Heart left ventricle (tissue), 16 donors: ENCODE measurements around the gene TPRG1. TPM values are rescaled to one million over a fixed set of nuclear protein-coding genes. Genes with fewer than 3 reads are reported as not detected.

Source experiments
- ATAC-seq, 4 donors: fragments of 200-7000 bp; cut with Tn5 transposase; one replicate each; pipeline ENCODE4 v1.9.1; 2020 to 2022; ENCODE audit warnings: moderate library complexity in 4 of 4, mild to moderate bottlenecking in 3 of 4, moderate number of reproducible peaks in 1 of 4
- DNase-seq, 5 donors: peaks; one replicate each; pipeline ENCODE4 v3.0.0-alpha.2; 2020
- H3K27ac ChIP-seq, 12 donors: fragments of 200-600 bp; sonication (generic) in 4 of 12; one replicate each; pipeline versions ENCODE4 v1.5.0 to v1.8.0; 2016 to 2022; ENCODE audit warnings: mild to moderate bottlenecking in 2 of 12
- H3K27me3 ChIP-seq, 9 donors: fragments of 200-600 bp; sonication (generic) in 2 of 9; one replicate each; pipeline versions ENCODE4 v1.5.1 to v1.8.0; 2016 to 2022; ENCODE audit warnings: mild to moderate bottlenecking in 3 of 9
- H3K36me3 ChIP-seq, 9 donors: fragments of 200-600 bp; sonication (generic) in 2 of 9; one replicate each; pipeline versions ENCODE4 v1.5.0 to v1.8.0; 2018 to 2022; ENCODE audit warnings: mild to moderate bottlenecking in 2 of 9
- H3K4me1 ChIP-seq, 12 donors: fragments of 200-600 bp; sonication (generic) in 4 of 12; one replicate each; pipeline versions ENCODE4 v1.5.0 to v1.8.0; 2016 to 2022; ENCODE audit warnings: mild to moderate bottlenecking in 3 of 12
- H3K4me3 ChIP-seq, 12 donors: fragments of 200-600 bp; sonication (generic) in 4 of 12; one replicate each; pipeline versions ENCODE4 v1.5.0 to v1.8.0; 2017 to 2022; ENCODE audit warnings: mild to moderate bottlenecking in 9 of 12, moderate library complexity in 4 of 12
- H3K9me3 ChIP-seq, 12 donors: fragments of 200-600 bp; sonication (generic) in 4 of 12; one replicate each; pipeline versions ENCODE4 v1.5.0 to v1.8.0; 2016 to 2022; ENCODE audit warnings: mild to moderate bottlenecking in 1 of 12
- CTCF ChIP-seq, 12 donors: fragments of 200-600 bp; sonication (generic) in 4 of 12; IDR thresholded peaks; one replicate each; pipeline versions ENCODE4 v1.5.0 to v1.8.0; 2018 to 2022; ENCODE audit warnings: antibody characterized with exemption in 12 of 12, mild to moderate bottlenecking in 5 of 12
- POLR2A ChIP-seq, 2 donors: fragments of 450-650 bp; IDR thresholded peaks; one replicate each; pipeline ENCODE4 v1.6.1; 2017; ENCODE audit warnings: antibody characterized with exemption in 2 of 2, mild to moderate bottlenecking in 2 of 2, moderate library complexity in 2 of 2
- WGBS, 4 donors: extraction: QIAGEN DNeasy Blood & Tissue Kit in 2 of 4; methylation state at CpG; one replicate each; pipeline versions ENCODE4 v1.1.5 to v1.1.7; 2013 to 2018; 5-methylcytosine and 5-hydroxymethylcytosine counted together
- intact Hi-C, 10 donors: fragments of 100-400 bp; cut with DNase I; formaldehyde crosslinking; loops; one replicate each; pipeline versions ENCODE4 v1.11.1 to v1.14.2; 2022
- polyA plus RNA-seq, 2 donors: library from polyadenylated mRNA; stranded (reverse); fragments of 200-250 nt; gene quantifications; one replicate each; pipeline ENCODE4 v1.2.3, GENCODE V29; 2013
- total RNA-seq, 9 donors: library from RNA; depleted of rRNA in 2 of 9; stranded (reverse); fragments of >200 nt in 2 of 9; fragmentation: NEBNext Ultra II Directional in 3 of 9; extraction: Animal tissue kit (Norgen Biotek cat#: 25700) in 3 of 9; gene quantifications; one replicate each; pipeline versions ENCODE4 v1.1.0 to v1.2.4, GENCODE V29; 2016 to 2023
- donor health status: ischemic (EF 13 %, LVEDD 7.1; RV severe dilation, severe dysfunction).
- donor health status: healthy with polysubstance abuse.
- donor health status: DM: no; HTN: yes; CAD: no.
- donor health status: DM: no; HTN: no; CAD: no.
- donor health status: ischemic (EF 25% LVEDD 6.9; RV normal size, moderate dysfunction).
- donor health status: ischemic (EF 25% LVEDD 5.7; RV mildly dilated, moderate dysfunction).
- donor health status: healthy.
- donor health status: DM: yes; HTN: yes; CAD: no.
- donor health status: ischemic (EF 35%, LVEDD 5.7; RV mildly dilated, moderate dysfunction).
- donor health status: nonischemic (EF 11% LVEDD 7.7; RV severe dilation, severe dysfunction).
- donor health status: DM: yes; HTN: yes; CAD: no.
- donor health status: PGD.
- donor health status: ischemic (EF 29% LVEDD 5.4; RV normal size, mild dysfunction).
- donor health status: nonischemic (EF 23%, LVEDD 6.1; RV moderate dilation, normal function).

Gene TPRG1
- total and polyA plus RNA-seq, 11 donors, result 0.13 to 9.5 (median 1.2) TPM

DNA sequence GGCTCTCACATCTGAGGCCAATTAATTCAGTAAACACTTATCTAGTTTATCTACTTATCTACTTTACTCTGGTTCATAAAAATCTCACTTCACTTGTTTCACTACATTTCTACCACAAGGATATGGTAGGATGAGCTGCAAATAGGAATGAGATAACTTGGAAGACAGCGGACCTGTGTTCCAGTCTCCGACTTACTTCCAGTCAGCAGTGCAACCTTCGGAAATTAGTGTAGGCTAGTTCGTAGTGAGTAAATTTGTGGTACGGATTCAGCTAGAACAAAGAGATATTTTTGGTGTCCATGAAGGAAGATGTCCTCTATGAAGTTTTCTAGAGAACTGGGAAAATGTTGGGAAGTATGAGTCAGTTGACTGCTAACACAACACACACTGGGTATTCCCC lies 66.3 kb downstream of the TPRG1 start:
- peaks cover 0 to 5% (median 0%) of the 10 kb centered on the region in 12 donors for H3K9me3 ChIP-seq
- H3K4me3 ChIP-seq, result no peak overlapping the region

GRCh38 chr3:189239616-189240015 lies 67.8 kb downstream of the TPRG1 start:
- H3K4me3 ChIP-seq, result no peak overlapping the region
- intact Hi-C loops, result loop anchor here in 1 of 10 donors (10.0 kb wide), 2 partner anchors 285 to 1505 kb away; no protein-coding TSS in a partner anchor
- no peak for ATAC-seq

More for the DNA sequence above, 66.3 kb downstream of the TPRG1 start:
- H3K4me1 ChIP-seq, result peaks cover 0 to 12% (median 0%) of the 10 kb centered on the region in 12 donors
- no peak overlapping the region for H3K27ac ChIP-seq
- no peak for DNase-seq
- WGBS, 4 donors, result 93 to 95% (median 94%) methylated on average over 5 of the region's 5 CpGs
- TF ChIP-seq CTCF (IDR thresholded peaks at IDR 0.05) (no peak), POLR2A (IDR thresholded peaks at IDR 0.05) (no peak)
- ATAC-seq, result no peak
- intact Hi-C loops, result loop anchor here in 1 of 10 donors (10.0 kb wide), 2 partner anchors 283 to 1503 kb away; no protein-coding TSS in a partner anchor
- no peaks in the 10 kb centered on the region for H3K27me3 ChIP-seq
- H3K36me3 ChIP-seq, result no peaks in the 10 kb centered on the region

GRCh38 chr3:189249987-189250386 lies 78.2 kb downstream of the TPRG1 start:
- no peak overlapping the region for H3K27ac ChIP-seq

More at GRCh38 chr3:189239616-189240015, 67.8 kb downstream of the TPRG1 start:
- peaks cover 0 to 12% (median 0%) of the 10 kb centered on the region in 12 donors for H3K4me1 ChIP-seq
- no peak for DNase-seq
- H3K36me3 ChIP-seq, result no peaks in the 10 kb centered on the region
- H3K9me3 ChIP-seq, result peaks cover 0 to 19% (median 0%) of the 10 kb centered on the region in 12 donors
- H3K27me3 ChIP-seq, result no peaks in the 10 kb centered on the region
- H3K27ac ChIP-seq, result no peak overlapping the region
- WGBS, 4 donors, result 79 to 85% (median 82%) methylated on average over 5 of the region's 5 CpGs
- TF ChIP-seq CTCF (IDR thresholded peaks at IDR 0.05) (no peak), POLR2A (IDR thresholded peaks at IDR 0.05) (no peak)

GRCh38 chr3:189258261-189258660 lies 86.5 kb downstream of the TPRG1 start:
- Histone ChIP-seq H3K27me3 (no peaks in the 10 kb centered on the region), H3K36me3 (no peaks in the 10 kb centered on the region), H3K27ac (no peak overlapping the region), H3K9me3 (peaks cover 0 to 9% (median 0%) of the 10 kb centered on the region in 12 donors), H3K4me3 (no peak overlapping the region), H3K4me1 (peaks cover 0 to 17% (median 5%) of the 10 kb centered on the region in 12 donors)
- WGBS, 4 donors, result 52 to 66% (median 61%) methylated on average over 2 to 3 of the region's 3 CpGs
- no peak for ATAC-seq
- TF ChIP-seq POLR2A (IDR thresholded peaks at IDR 0.05) (no peak), CTCF (IDR thresholded peaks at IDR 0.05) (no peak)
- peak in 1 of 5 donors; percentile 42 for DNase-seq
- intact Hi-C loops, result no loop called here

More at GRCh38 chr3:189249987-189250386, 78.2 kb downstream of the TPRG1 start:
- no peak for TF ChIP-seq CTCF (IDR thresholded peaks at IDR 0.05)
- no peak for TF ChIP-seq POLR2A (IDR thresholded peaks at IDR 0.05)
- H3K9me3 ChIP-seq, result peaks cover 0 to 9% (median 0%) of the 10 kb centered on the region in 12 donors
- no peaks in the 10 kb centered on the region for H3K27me3 ChIP-seq
- H3K4me3 ChIP-seq, result no peak overlapping the region
- H3K36me3 ChIP-seq, result no peaks in the 10 kb centered on the region
- WGBS, 4 donors, result 83 to 95% (median 87%) methylated on average over 1 of the region's 1 CpG
- intact Hi-C loops, result no loop called here
- no peak for DNase-seq
- H3K4me1 ChIP-seq, result no peaks in the 10 kb centered on the region
- no peak for ATAC-seq
